ENCODE results near the gene RBM28. TPM values are rescaled to one million over a fixed set of nuclear protein-coding genes. Genes with fewer than 3 reads are reported as not detected.

Gene RBM28
- total and polyA plus RNA-seq, 8 donors: 8.1 to 319 (median 25.9) TPM

GRCh38 chr7:128257458-128257857, 86.2 kb downstream of the RBM28 start:
- Histone ChIP-seq H3K4me3 (no peak overlapping the region), H3K36me3 (no peaks in the 10 kb centered on the region), H3K4me1 (peaks cover 6 to 20% (median 17%) of the 10 kb centered on the region in 4 donors), H3K27me3 (no peaks in the 10 kb centered on the region), H3K9me3 (no peaks in the 10 kb centered on the region), H3K27ac (no peak overlapping the region)
- WGBS, 5 donors: 80 to 87% (median 86%) methylated on average over 14 of the region's 14 CpGs
- TF ChIP-seq POLR2A (IDR thresholded peaks at IDR 0.05): no peak
- no peak for TF ChIP-seq CTCF (IDR thresholded peaks at IDR 0.05)
- TF ChIP-seq EP300 (IDR thresholded peaks at IDR 0.05): no peak
- no peak for TF ChIP-seq POLR2AphosphoS5 (IDR thresholded peaks at IDR 0.05)
- intact Hi-C loops (cut with DNase I; ENCODE audit: low total_unique reads): no loop called here
- DNase-seq: no peak

GRCh38 chr7:128255271-128255670, 88.4 kb downstream of the RBM28 start:
- Histone ChIP-seq H3K9me3 (no peaks in the 10 kb centered on the region), H3K27ac (no peak overlapping the region), H3K27me3 (no peaks in the 10 kb centered on the region), H3K4me3 (no peak overlapping the region), H3K4me1 (peaks cover 6 to 17% (median 14%) of the 10 kb centered on the region in 4 donors), H3K36me3 (no peaks in the 10 kb centered on the region)
- no peak for DNase-seq
- intact Hi-C loops (cut with DNase I; ENCODE audit: low total_unique reads): no loop called here
- TF ChIP-seq POLR2A (IDR thresholded peaks at IDR 0.05) (no peak), POLR2AphosphoS5 (IDR thresholded peaks at IDR 0.05) (no peak), CTCF (IDR thresholded peaks at IDR 0.05) (no peak), EP300 (IDR thresholded peaks at IDR 0.05) (no peak)
- 73 to 90% (median 80%) methylated on average over 1 to 2 of the region's 2 CpGs for WGBS, 5 donors

- Histone ChIP-seq H3K27me3 (no peaks in the 10 kb centered on the region), H3K9me3 (no peaks in the 10 kb centered on the region), H3K4me1 (peaks cover 5 to 9% (median 7%) of the 10 kb centered on the region in 4 donors), H3K36me3 (no peaks in the 10 kb centered on the region), H3K27ac (no peak overlapping the region), H3K4me3 (no peak overlapping the region)
- DNase-seq: no peak
- intact Hi-C loops (cut with DNase I; ENCODE audit: low total_unique reads): no loop called here
- TF ChIP-seq CTCF (IDR thresholded peaks at IDR 0.05) (no peak), POLR2A (IDR thresholded peaks at IDR 0.05) (no peak), POLR2AphosphoS5 (IDR thresholded peaks at IDR 0.05) (no peak), EP300 (IDR thresholded peaks at IDR 0.05) (no peak)
- WGBS, 5 donors: 77 to 87% (median 83%) methylated on average over 3 to 5 of the region's 5 CpGs
Observed at GRCh38 chr7:128254470-128254869, 89.2 kb downstream of the RBM28 start.

- H3K9me3 ChIP-seq: no peaks in the 10 kb centered on the region
- no peak overlapping the region for H3K27ac ChIP-seq
- TF ChIP-seq POLR2AphosphoS5 (IDR thresholded peaks at IDR 0.05) (no peak), POLR2A (IDR thresholded peaks at IDR 0.05) (no peak), CTCF (IDR thresholded peaks at IDR 0.05) (no peak)
- no peaks in the 10 kb centered on the region for H3K27me3 ChIP-seq
- intact Hi-C loops (cut with DNase I; ENCODE audit: low total_unique reads): no loop called here
- no peak for DNase-seq
- H3K4me3 ChIP-seq: no peak overlapping the region
- peaks cover 0 to 1% (median under 1%) of the 10 kb centered on the region in 4 donors for H3K4me1 ChIP-seq
- WGBS, 5 donors: 88 to 95% (median 92%) methylated on average over 8 of the region's 8 CpGs
- no peaks in the 10 kb centered on the region for H3K36me3 ChIP-seq
Observed at GRCh38 chr7:128253701-128254100, 90.0 kb downstream of the RBM28 start.
